ENCODE data around the gene CDC73.

GRCh38 chr1:193176113-193176512, 54.3 kb downstream of the CDC73 start:
- TF ChIP-seq CTCF (IDR thresholded peaks at IDR 0.05) (no peak), POLR2A (IDR thresholded peaks at IDR 0.05) (no peak), EP300 (IDR thresholded peaks at IDR 0.05) (no peak)
